GM23248 (cell line): Measurements from ENCODE around the gene FOXD2.

Source experiments
- EZH2 ChIP-seq: fragments of 200-600 bp; sonication (generic); IDR thresholded peaks from 2 replicates; pipeline ENCODE4 v1.6.1; 2018; ENCODE audit warnings: antibody characterized with exemption, mild to moderate bottlenecking; ENCODE audit not compliant: insufficient read depth, poor library complexity, severe bottlenecking
- EZH2phosphoT487 ChIP-seq: fragments of 200-600 bp; sonication (generic); IDR thresholded peaks from 2 replicates; pipeline ENCODE4 v1.6.1; 2018; ENCODE audit warnings: antibody characterized with exemption, moderate library complexity, mild to moderate bottlenecking, low read depth; ENCODE audit not compliant: insufficient read depth

GRCh38 chr1:47459253-47459788 lies 21.5 kb downstream of the FOXD2 start:
- TF ChIP-seq EZH2 = no peak
- TF ChIP-seq EZH2phosphoT487 = no peak
